GM19324 (cell line): Measurements from ENCODE around the gene MGAT1.

Source experiments
- ATAC-seq: cut with Tn5 transposase; IDR thresholded peaks from one replicate; pipeline ENCODE4 v1.9.1; 2021; ENCODE audit warnings: mild to moderate bottlenecking, moderate library complexity; ENCODE audit not compliant: unreplicated experiment, low FRiP score

Gene MGAT1

DNA sequence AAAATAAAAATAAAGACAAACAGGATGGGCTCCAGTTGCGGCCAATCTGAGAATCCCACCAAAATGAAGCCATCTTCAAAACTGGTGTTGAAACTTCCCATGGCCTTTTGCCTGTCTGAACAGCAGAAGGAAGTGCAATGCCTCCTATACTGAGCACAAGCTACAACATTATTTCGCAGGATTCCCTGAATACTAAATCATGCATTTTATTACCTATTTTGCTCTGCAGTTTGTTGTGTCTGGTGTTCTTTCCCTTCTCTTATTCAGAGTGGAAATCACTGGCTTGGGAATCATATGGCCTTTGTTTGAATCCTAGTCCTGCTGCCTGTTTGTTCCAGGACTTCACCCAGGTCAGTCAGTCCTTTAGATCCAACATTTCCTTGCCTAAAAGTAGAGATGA lies 62.6 kb downstream of the MGAT1 start, which contains the start of gene OR2Y1:
OR2Y1 (minus strand) TSS at position 101 of the 400 bp plus-strand sequence; CDS start at position 101, 0 bp downstream.
- ATAC-seq: no peak

- no peak for ATAC-seq
Measured at GRCh38 chr5:180739271-180739670, 63.3 kb downstream of the MGAT1 start.

- ATAC-seq: no peak
Measured at GRCh38 chr5:180736536-180736935, 66.1 kb downstream of the MGAT1 start.
